OCI-LY3 (cell line): ENCODE results near the gene GALR3.

ENCODE experiments used
- H2AFZ ChIP-seq: fragments of 200-600, 300-600 bp; shearing (Covaris generic); 2 replicates; pipeline ENCODE4 v1.6.0; 2014; ENCODE audit warnings: antibody characterized with exemption, low read depth, low read length
- H3K27ac ChIP-seq: fragments of 200-600, 300-600 bp; sonication (generic); 2 replicates; pipeline ENCODE4 v1.5.1; 2014; ENCODE audit warnings: mild to moderate bottlenecking, low read length, moderate library complexity, mixed read lengths
- H3K27me3 ChIP-seq: fragments of 200-600, 300-600 bp; sonication (generic); 2 replicates; pipeline ENCODE4 v1.6.1; 2014; ENCODE audit warnings: low read depth, low read length, mixed read lengths
- H3K36me3 ChIP-seq: fragments of 200-600, 300-600 bp; sonication (generic); replicated peaks from 2 replicates; pipeline ENCODE3; 2014; ENCODE audit warnings: low read depth, low read length, mixed read lengths
- H3K4me1 ChIP-seq: fragments of 300-600, 200-600 bp; sonication (generic); 2 replicates; pipeline ENCODE4 v1.6.1; 2014; ENCODE audit warnings: low read length, mixed read lengths
- H3K4me2 ChIP-seq: fragments of 200-600, 300-600 bp; sonication (generic); 2 replicates; pipeline ENCODE4 v1.6.1; 2014; ENCODE audit warnings: low read length, mixed read lengths
- H3K4me3 ChIP-seq: fragments of 300-600, 200-600 bp; sonication (generic); 2 replicates; pipeline ENCODE4 v1.5.1; 2014; ENCODE audit warnings: antibody characterized with exemption, mild to moderate bottlenecking, low read length, moderate library complexity
- H3K79me2 ChIP-seq: fragments of 300-600, 200-600 bp; shearing (Covaris generic); 2 replicates; pipeline ENCODE4 v1.6.1; 2014; ENCODE audit warnings: mild to moderate bottlenecking, low read length, mixed read lengths
- H3K9ac ChIP-seq: fragments of 300-600, 200-600 bp; shearing (Covaris generic); 2 replicates; pipeline ENCODE4 v1.6.0; 2014; ENCODE audit warnings: mild to moderate bottlenecking, low read length, moderate library complexity
- H3K9me3 ChIP-seq: fragments of 200-600, 300-600 bp; shearing (Covaris generic); 2 replicates; pipeline ENCODE4 v1.6.1; 2014; ENCODE audit warnings: low read length, mixed read lengths; ENCODE audit not compliant: insufficient read depth
- H4K20me1 ChIP-seq: fragments of 200-600, 300-600 bp; sonication (generic); 2 replicates; pipeline ENCODE4 v1.6.1; 2016; ENCODE audit warnings: low read length, mixed read lengths; ENCODE audit not compliant: insufficient read depth
- CTCF ChIP-seq: fragments of 200-600, 300-600 bp; sonication (generic); IDR thresholded peaks from 2 replicates; pipeline ENCODE4 v1.5.1; 2014; ENCODE audit warnings: antibody characterized with exemption, low read length, low read depth
- EZH2phosphoT487 ChIP-seq: fragments of 200-600 bp; shearing (Covaris generic); IDR thresholded peaks from 2 replicates; pipeline ENCODE4 v1.6.1; 2018; ENCODE audit warnings: antibody characterized with exemption, mixed run types, low read depth

The GALR3 gene

GRCh38 chr22:37804881-37805809 is 18.0 kb upstream of the GALR3 start:
- Histone ChIP-seq H3K36me3 (no peaks in the 10 kb centered on the region), H3K27ac (no peak overlapping the region), H3K79me2 (no peaks in the 10 kb centered on the region), H3K4me2 (no peak overlapping the region), H4K20me1 (no peaks in the 10 kb centered on the region), H3K9me3 (no peaks in the 10 kb centered on the region), H3K4me3 (no peak overlapping the region), H3K27me3 (peaks cover 18% of the 10 kb centered on the region), H3K4me1 (peaks cover 9% of the 10 kb centered on the region; the same call in 1 of the 2 replicates), H2AFZ (no peak overlapping the region), H3K9ac (no peak overlapping the region)
- TF ChIP-seq EZH2phosphoT487 (no peak), CTCF (no peak)

DNA sequence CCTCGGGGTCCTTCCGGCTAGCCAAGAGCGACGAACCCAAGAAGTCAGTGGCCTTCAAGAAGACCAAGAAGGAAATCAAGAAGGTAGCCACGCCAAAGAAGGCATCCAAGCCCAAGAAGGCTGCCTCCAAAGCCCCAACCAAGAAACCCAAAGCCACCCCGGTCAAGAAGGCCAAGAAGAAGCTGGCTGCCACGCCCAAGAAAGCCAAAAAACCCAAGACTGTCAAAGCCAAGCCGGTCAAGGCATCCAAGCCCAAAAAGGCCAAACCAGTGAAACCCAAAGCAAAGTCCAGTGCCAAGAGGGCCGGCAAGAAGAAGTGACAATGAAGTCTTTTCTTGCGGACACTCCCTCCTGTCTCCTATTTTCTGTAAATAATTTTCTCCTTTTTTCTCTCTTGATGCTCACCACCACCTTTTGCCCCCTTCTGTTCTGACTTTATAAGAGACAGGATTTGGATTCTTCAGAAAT is 17.3 kb upstream of the GALR3 start:
- TF ChIP-seq EZH2phosphoT487, result no peak
- no peak for TF ChIP-seq CTCF
- Histone ChIP-seq H2AFZ (no peak overlapping the region), H3K4me1 (peaks cover 9% of the 10 kb centered on the region; the same call in 1 of the 2 replicates), H3K27me3 (peaks cover 18% of the 10 kb centered on the region), H3K9me3 (no peaks in the 10 kb centered on the region), H4K20me1 (no peaks in the 10 kb centered on the region), H3K9ac (no peak overlapping the region), H3K79me2 (no peaks in the 10 kb centered on the region), H3K36me3 (no peaks in the 10 kb centered on the region), H3K4me2 (no peak overlapping the region), H3K4me3 (no peak overlapping the region), H3K27ac (no peak overlapping the region)

DNA sequence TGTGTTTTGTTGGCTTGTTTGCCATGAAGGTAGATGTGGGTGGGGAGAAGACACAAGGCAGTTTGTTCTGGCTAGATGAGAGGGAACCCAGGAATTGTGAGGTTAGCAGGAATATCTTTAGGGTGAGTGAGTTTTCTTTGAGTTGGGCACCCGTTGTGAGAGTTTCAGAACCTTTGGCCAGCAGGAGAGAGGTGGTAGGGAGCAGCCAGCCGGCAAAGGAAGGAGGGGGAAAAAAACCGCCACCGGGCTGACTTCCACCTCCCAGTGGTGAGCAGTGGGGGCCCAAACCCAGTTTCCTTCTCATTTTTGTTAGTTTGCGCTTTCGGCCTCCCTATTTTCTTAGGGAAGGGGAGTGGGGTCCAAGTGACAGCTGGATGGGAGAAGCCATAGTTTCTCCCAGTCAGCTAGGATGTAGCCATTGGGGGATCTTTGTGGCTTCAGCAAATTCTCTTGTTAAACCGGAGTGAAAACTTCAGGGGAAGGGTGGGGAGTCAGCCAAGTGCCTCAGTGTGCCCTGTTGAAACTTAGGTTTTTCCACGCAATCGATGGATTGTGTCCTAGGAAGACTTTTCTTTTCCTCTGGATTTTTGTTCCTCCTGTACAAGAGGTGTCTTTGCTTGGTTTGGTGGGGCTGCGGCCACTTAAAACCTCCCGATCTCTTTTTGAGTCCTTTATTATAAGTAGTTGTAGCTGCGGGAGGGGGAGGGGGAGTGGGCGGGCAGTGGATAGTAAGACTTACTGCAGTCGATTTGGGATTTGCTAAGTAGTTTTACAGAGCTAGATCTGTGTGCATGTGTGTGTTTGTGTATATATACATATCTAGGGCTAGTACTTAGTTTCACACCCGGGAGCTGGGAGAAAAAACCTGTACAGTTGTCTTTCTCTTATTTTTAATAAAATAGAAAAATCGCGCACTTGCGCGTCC is 16.5 kb upstream of the GALR3 start:
- Histone ChIP-seq H4K20me1 (no peaks in the 10 kb centered on the region), H3K9ac (peak overlapping the region; percentile 39), H3K27ac (no peak overlapping the region), H3K27me3 (peaks cover 18% of the 10 kb centered on the region), H3K9me3 (no peaks in the 10 kb centered on the region), H3K4me2 (peak overlapping the region; percentile 87), H3K4me3 (peak overlapping the region; percentile 83), H3K79me2 (no peaks in the 10 kb centered on the region), H2AFZ (0 out of 2 replicates have a peak overlapping the region, but pooled peaks have one; percentile 6), H3K4me1 (peaks cover 9% of the 10 kb centered on the region; the same call in 1 of the 2 replicates), H3K36me3 (no peaks in the 10 kb centered on the region)
- TF ChIP-seq EZH2phosphoT487 (peak; percentile 68), CTCF (no peak)
